GM19023 (cell line): Measurements from ENCODE around the gene CPE.
"Not testable (repeated sequence)": the region's sequence is repeated elsewhere in the genome, so short reads cannot be mapped to it uniquely, and the experiment has no call there.

ENCODE experiments used
- ATAC-seq: cut with Tn5 transposase; IDR thresholded peaks from one replicate; pipeline ENCODE4 v1.9.1; 2021; ENCODE audit warnings: mild to moderate bottlenecking, moderate library complexity; ENCODE audit not compliant: unreplicated experiment

CPE gene

DNA sequence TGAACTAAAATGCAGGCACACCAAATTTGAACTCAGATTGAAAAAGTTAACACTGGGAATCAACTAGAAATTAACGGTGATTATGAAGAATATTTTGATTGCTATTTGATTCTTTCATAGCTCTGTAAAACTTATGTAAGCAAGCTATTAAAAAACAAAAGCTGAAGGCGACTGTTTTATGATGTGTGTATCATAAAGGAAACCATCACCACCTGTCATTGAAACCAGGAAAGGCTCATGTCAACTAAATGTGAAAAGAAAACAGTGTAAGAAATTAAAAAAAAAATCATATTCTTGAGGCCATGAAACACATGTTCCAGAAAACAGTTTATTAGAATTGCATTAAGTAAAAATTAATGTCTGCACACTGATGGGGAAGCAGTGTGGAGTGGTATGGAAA lies 24.2 kb downstream of the CPE start:
- ATAC-seq = no peak

DNA sequence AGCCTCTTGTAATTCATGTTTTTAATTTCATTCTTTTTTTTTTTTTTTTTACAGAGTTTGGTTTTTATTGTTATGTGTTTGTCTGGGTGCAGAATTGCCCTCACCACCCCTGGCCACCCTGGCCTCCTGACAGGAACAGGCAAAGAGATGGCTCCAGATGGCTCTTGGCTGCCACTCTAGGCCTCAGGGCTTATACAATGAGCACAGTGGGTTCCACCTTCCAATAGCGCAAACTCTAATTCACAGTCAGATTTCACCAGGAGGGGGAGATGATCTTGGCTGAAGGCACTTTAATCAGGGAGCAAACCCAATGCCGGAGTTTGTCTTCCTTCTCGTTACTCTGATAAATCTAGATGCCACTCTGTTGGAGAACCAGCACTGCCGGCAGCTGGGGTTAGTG lies 24.8 kb downstream of the CPE start:
- ATAC-seq = no peak

DNA sequence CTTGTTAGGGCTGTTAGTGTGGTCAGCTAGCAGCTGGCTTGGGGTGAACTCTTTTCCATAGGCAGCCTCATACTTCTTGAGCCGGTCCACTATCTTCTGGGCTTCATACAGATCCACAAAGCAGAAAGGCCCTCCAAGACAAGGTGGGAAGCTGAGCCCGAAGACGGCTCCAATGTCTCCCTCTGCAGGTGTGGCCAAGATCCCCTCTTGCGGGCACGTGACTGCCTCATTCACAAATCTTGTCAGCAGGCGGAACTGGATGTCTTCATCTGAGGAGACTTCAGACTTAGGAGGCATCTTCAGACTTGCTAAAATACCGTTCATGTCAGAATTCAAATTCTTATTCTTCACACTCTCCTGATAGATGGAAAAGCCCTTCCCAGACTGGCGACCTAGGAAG lies 25.3 kb downstream of the CPE start:
- ATAC-seq = no peak

DNA sequence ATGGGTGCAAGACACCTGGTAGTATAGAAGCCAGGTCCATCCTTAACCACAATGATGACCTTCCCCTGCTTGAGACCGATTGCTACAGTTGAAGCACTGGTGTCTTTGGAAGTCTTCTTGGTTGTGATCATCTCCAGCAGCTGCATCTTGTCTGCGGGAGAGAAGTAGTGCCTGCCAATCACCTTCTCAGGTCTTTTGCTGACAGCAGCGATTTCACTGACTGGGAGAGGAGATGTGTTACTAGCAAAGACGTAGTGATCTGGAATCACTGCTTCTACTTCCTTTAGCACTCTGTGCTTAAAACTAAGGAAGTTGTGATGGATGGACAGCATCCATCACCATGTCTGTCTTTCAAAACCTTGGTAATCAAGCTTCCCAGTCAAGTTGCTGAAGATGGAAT lies 25.9 kb downstream of the CPE start:
- no peak for ATAC-seq

DNA sequence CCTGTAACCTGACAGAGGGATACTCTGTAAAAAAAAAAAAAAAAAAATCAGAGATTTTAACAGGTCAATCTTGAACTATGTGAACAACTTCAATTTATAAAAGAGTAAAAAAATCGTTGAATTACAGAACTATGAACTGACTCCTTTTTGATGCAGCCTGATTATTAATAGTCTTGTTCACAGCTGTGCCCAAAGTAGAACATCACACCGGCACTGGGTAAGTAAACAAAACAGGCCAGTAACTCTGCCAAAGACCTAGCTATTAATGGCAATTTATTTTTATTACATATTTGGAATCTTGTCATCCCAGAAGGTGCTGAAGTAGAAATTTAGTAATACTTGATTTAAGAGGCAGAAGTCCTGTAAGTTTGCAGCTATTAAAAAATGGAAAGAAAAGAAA lies 31.4 kb downstream of the CPE start:
- no peak for ATAC-seq

DNA sequence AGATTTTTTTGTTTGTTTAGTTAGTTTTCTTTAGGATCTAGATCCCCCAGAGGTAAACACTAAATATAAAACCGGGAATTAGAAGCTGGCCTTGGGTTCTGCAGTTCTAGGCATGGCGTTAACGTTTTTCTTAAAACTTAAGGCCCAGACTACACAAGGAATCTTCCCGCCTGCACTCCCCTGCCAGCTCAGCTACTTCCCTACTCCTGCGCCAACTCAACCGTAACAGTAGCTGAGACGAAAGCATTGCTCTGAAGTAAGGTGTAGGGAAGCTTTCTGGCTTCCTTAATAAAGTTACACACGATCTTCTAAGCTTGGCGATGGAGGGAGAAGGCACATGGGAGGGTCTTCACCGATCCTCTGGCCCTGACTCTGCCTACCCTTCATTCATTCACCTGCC lies 37.1 kb downstream of the CPE start:
- no peak for ATAC-seq

DNA sequence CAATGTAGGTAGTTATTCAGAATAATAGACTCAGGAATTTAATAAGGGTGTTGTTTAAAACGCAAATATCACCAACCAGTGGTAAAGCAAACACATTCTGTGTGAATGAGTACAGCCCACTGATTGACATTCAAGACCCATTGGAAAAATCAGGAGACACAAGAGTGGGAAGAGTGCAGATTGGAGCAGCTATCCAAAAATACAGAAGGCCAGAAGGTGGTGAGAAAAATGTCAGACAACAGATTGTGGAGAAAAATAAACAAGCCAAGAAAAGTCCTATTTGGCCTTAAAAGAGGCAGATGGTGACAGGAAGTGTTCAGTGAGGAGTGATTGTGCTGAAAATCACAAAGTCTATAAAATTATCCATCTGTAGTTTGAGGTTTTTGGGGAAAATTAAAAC lies 39.3 kb downstream of the CPE start:
- no peak for ATAC-seq

DNA sequence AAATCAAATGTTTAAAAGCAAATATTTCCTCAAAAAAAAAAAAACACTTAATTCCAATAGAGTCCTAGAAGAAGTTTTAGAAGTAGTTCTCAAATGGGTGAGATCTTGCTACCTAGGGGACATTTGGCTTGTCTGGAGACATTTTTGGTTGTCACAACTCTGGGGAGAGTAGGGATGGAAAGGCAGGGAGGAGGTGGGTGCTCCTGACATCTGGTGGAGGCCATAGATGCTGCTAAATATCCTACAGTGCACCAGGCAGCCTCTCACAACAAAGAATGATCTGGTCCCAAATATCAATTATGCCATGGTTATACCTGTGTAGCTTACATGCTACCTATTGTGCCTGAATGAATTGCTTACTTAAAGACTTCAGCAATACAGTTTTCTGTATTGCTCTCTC lies 46.8 kb downstream of the CPE start:
- ATAC-seq = no peak

DNA sequence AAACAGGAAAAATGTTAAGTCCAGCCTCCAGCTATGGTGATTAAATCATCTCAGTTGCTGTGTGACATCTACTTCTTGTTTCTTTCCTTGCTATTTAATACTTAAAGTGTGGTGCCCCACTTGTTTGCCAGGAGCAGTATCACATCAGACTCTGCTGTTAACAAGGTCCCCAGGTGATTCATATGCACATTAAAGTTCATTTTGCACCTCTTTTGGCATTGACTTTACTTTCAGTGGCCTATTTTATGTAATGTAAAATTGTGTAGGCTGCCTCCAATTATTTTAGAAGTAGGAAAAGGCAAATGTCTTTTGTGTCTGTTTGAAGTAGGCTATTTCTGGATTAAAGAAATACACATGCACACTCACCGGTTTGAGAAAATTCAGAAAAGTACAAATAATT lies 47.5 kb downstream of the CPE start:
- ATAC-seq = no peak

DNA sequence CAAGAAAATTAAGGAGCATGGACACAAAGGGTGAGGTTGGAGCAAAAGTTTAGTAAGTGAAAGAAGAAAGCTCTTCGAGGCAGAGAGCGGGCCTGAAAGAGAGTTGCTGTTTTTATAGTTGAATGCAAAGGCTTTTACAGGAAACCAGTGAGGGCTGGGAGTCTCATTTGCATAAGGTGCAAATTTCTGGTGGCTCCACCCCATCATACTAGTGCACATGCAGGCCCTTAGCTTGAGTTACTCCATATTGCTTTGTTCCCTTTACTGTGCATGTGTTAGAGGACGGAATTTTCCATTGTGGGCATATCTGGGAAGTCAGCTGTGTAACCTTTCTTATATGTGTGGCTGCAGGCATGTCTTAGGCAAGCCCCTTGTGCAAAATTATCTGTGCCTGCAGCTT lies 48.0 kb downstream of the CPE start:
- ATAC-seq = no peak

DNA sequence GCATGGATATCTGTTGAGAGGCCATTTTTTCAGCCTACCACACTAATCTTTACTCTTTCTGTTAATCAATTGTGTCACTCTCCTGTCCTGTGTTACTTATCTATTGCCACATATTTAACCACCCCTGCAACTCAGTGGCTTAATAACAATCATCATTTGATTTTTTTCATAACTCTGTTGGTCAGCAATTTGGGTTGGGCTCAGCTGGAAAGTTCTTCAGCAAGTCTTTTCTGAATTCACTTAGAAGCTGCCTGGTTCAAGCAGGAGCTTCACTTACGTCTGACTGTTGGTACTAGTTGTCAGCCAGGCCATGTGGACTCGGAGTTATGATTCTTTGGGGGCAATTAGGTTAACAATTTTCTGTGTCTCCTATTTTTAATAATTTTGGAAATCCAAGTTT lies 50.1 kb downstream of the CPE start:
- no peak for ATAC-seq

DNA sequence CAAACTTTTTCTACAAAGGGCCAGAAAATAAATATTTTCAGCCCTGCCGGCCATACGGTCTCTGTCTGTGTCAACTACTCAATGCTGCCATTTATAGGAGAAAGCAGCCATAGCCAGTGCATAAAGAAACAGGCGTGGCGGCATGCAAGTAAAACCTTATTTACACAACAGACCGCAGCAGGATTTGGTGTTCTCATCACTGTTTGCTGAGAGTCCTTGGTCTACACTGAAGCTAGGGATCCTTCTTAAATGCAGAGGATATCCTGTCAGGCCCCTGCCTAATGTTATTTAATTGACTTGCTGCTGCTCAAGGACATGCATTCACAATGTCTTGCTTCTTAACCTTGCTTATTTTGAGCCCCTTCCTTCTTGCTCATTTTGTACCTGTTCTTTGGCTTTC lies 54.7 kb downstream of the CPE start:
- no peak for ATAC-seq

DNA sequence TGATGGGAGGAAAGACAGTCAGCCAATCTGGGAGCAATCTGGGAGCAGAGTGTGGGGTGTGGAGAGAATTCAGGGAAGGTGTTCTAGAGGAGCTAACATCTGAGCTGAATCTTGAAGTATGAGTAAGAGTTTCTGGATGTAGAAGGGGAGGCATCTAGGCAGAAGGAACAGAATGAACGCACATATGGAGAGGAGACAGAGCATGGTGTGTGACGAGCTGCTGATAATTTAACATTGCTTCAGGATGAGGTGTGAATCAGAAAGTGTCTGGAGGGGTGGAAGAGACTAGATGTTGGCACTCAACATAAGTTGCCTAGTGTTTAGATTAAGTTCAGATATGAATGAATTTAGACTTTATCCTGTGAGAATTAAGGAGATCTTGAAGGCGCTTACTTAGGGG lies 58.9 kb downstream of the CPE start:
- ATAC-seq = no peak

DNA sequence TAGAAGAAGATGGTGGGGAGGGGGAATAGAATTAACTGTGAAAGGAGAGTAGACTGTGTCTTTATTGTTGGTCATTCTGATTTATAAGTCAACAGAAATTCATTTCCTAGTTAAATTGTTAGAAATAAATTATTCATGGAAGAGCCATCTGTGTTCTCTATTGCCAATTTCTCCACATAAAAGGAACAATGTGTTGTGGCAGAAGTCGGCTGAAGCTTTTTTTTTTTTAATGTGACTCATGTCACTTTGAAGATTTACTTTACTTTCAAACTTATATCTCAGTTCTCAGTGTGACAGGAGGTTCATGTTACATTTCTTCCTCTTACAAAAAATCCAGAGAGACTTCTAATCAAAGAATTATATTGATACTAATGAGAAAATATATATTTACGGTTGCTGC lies 60.5 kb downstream of the CPE start:
- no peak for ATAC-seq

DNA sequence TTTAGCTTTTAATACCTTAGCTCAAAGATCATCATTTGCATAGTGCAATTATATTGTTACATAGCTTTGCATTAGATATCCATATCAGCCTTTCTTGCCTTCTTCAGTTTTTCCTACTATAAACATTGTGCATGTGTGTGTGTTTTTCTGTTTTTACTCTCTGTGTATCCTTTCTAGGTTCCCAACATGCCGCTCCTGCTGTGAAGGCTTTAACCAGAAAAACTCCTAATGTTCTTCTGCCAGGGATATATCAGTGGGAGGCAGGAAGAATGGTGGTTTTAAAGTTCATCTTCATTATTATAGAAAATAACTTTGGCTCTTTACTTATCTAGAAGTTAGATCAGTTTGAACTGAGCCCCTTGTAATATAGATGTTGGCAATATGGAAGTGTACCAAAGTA lies 61.2 kb downstream of the CPE start:
- no peak for ATAC-seq

DNA sequence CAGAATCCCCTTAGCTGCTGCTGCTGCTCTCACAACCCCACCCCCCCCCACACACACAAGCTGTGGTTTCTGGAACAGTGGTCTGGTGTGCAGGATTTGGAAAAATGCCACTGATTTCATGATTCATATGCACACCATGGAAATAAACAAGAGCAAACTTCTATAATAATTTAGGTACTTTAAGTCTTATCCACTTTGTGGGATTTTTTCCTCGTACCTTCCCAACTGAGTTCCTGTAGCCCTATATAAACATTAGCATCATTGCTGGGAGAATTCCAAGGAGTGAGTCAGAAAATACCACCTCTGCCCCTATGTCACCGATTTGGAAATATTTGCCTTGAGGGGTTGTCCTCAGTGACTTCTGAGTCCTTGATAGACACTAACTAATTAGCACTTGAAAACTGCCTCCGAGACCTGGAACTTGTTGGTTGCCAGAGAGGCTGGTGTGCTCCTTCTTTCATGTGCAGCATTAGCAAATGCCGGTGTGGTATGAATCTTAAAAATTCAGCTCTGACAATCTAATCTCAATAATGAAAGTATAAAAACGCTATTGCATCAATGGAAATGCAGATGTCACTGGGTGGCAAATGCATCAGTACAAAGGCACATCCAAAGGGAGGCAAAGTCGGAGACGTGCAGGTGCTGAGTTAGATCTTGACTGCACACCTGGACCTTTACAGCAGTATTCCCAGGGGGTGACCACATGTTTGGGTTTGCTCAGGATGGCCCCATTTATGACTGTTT lies 61.8 kb downstream of the CPE start:
- no peak for ATAC-seq

DNA sequence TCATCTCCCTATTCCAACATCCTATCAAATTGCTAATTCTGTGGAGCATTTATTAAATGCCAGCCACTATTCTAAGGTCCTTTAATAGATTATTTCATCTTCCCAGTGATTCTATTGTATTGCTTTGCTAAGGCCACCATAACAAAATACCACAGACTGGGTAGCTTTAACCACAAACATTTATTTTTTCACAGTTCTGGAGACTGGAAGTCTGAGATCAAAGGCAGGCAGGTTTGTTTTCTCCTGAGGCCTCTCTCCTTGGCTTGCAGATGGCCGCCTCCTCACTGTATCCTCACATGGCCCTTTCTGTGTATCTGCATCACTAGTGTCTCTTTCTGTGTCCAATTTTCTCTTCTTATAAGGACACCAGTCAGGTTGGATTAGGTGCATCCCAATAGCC lies 64.5 kb downstream of the CPE start:
- ATAC-seq = no peak

DNA sequence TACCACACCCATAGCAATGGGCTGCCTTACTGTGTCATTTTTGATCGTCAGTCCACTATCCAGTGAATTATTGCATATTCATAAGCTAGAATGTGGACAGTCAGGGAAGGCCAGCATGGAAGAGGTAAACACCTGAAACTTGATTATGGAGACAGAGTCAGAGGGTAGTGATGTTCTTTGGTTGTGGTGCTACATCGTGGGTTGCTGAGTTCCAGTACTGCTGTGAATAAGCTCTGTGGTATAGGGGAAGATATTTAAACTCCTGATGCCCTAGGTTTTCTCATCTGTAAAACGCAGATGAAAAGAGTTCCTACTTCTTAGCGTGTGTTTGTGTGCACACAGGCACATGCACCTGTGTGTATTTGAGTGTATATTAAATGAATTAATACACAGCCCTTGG lies 69.9 kb downstream of the CPE start:
- no peak for ATAC-seq

DNA sequence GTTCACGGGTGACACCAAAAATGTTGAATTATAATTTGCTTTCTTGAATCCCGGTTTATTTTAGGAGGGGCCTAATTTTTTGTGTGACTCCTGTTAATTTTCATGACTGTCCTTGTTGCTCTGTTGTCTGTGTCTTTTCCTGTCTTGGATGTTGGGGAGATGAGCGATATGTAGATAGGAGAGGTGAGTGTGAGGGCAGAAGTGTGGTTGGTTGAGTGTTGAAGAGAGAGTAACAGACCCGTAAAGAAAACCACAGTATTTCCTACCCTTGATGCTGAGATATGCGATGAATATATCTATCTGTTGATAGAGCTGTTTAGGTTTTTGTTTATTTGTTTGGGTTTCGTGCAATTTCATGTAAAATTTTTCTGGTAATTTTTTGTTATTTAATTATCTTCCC lies 70.5 kb downstream of the CPE start:
- no peak for ATAC-seq

DNA sequence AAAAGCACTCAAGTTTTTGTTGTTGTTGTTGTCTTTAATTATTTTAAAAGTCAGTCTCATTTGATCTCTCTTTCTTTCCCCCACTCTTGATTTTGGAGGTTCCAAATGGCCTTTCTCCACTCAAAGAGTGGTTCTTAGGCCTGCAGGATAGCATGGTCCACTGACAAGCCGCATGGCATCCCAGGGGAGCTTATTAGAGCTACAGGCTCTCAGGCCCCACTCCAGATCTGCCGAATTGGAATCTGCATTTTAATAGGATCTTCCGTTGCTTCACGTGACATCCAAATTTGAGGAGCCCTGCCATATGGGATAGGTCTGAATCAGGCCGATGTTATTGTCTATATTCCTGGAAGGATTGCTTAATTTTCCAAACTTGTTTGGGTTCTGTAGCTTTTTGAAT lies 72.1 kb downstream of the CPE start:
- no peak for ATAC-seq

DNA sequence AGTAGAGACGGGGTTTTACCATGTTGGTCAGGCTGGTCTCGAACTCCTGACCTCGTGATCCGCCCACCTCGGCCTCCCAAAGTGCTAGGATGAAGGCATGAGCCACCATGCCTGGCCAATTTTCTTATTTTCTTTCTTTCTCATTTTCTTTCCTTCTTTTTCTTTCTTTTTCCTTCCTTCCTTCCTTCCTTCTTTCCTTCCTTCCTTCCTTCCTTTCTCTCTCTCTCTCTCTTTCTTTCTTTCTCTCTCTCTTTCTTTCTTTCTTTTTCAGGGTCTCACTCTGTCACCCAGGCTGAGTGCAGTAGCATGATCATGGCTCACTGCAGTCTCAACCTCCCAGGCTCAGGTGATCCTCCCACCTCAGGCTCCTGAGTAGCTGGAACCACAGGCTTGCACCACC lies 74.3 kb downstream of the CPE start:
- not testable (repeated sequence) for ATAC-seq

DNA sequence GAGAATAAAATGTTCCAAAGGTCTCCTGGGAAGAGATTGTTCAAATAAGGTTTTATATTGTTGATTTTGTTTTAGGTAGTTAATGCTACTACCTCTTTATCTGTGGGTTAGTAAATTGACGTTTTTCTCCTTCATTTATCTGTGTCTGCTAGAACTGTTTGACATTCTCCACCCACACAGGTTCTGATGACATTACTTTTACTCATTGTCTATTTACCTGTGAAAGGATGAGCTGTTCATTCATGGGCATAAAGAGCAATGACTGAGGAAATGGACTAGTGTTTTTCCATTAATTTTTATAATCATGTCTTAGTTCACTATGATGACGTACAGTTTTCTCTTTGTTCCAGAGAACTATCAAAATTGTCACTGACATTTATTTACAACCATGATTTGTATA lies 75.6 kb downstream of the CPE start:
- ATAC-seq = no peak

DNA sequence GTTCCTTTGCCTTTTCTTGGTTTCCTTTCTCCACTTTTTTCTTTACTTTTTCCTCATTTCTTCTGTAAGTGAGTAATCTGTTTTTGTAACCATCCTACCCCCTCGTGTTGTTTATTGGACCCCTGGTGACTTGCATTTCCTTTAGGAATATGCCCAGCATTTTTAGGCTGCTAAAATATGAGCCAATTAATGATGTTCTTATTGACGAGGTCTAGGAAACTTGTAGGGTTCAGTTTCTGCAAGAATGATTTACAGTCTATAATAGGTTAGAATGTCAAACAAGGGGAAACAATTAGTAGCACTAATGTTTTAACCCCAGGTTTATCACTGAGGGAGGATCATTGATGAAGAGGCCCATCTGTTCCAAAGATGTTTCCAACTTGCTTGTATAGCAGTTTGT lies 79.0 kb downstream of the CPE start:
- ATAC-seq = no peak

DNA sequence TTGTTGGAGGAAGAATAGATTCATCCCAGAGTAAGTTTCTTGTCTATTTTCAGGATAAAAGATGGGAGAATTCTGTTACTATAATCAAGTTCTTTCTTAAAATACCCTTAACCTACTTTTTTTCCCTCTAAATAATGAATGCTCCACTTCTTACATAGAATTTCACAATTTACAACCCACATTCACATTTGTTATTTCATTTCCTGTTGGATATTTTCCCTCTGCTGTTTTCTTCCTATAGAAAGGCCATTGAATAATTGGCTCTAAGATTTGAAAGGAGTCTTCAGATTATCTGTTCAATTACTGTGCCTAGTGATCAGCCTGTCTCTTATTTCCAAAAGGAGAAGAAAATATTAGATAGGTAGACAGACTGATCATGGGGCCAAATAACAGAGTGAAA lies 79.7 kb downstream of the CPE start:
- no peak for ATAC-seq
